ENCODE measurements around the gene SCARB1.

DNA sequence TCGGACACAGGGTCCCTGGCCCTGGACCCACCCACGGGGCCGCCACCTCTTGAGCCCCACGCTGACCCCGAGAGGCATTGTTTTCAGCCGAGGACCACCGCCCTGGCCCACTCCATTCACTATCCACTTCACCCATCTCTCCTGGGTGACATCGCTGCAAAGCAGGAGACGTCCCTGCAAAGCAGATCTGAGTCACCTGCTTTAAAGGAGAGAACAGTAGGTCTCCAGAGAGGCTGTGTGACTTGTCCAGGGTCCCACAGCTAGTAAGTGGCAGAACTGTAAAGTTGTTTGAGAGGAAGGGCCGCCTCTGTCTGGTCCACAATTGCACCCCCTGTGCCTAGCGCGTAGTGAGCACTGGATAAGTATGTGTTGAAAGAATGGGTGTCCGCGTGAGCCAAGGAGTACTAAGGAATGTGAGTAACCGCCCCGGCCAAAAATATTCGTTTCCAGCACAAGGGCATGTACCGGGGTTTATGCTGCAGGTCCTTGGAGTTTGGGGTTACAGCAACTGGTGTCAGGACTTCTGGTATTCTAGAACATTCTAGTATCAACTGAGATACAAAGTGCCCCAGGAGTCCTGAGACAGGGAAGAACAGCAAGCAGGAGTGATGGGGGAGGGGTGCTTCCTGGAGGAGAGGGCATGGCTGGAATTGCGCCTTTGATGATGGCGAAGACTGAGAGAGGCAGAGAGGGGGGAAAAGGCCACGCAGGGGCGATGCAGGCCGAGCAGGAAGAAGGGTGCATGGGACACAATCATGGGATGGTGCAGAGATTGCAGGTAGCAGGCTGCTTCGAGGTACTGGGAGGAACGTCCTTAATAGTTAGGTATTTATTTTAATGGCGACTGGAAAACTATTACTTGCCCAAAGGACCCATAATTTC lies 91.1 kb downstream of the SCARB1 start:
- TF ChIP-seq FOXK2 (conservative IDR thresholded peaks at IDR 0.05 in 1 of 2, IDR thresholded peaks at IDR 0.05 in 1 of 2; ENCODE audit: low read depth in 2 of 2) (no peak), E2F4 (CRISPR knock-in tag; IDR thresholded peaks at IDR 0.05; ENCODE audit: low read depth) (no peak), ADNP (tag; IDR thresholded peaks at IDR 0.05) (no peak), FOXM1 (IDR thresholded peaks at IDR 0.05; ENCODE audit: low read depth) (no peak), FOXM1 (CRISPR knock-in tag; IDR thresholded peaks at IDR 0.05; ENCODE audit: low read depth) (no peak), ETV5 (CRISPR knock-in tag; IDR thresholded peaks at IDR 0.05; ENCODE audit: low read depth) (no peak), EGR1 (conservative IDR thresholded peaks at IDR 0.05) (no peak), ZFX (CRISPR knock-in tag; IDR thresholded peaks at IDR 0.05) (no peak), NFXL1 (CRISPR knock-in tag; IDR thresholded peaks at IDR 0.05) (no peak)
- TF ChIP-seq, protein P1, sequence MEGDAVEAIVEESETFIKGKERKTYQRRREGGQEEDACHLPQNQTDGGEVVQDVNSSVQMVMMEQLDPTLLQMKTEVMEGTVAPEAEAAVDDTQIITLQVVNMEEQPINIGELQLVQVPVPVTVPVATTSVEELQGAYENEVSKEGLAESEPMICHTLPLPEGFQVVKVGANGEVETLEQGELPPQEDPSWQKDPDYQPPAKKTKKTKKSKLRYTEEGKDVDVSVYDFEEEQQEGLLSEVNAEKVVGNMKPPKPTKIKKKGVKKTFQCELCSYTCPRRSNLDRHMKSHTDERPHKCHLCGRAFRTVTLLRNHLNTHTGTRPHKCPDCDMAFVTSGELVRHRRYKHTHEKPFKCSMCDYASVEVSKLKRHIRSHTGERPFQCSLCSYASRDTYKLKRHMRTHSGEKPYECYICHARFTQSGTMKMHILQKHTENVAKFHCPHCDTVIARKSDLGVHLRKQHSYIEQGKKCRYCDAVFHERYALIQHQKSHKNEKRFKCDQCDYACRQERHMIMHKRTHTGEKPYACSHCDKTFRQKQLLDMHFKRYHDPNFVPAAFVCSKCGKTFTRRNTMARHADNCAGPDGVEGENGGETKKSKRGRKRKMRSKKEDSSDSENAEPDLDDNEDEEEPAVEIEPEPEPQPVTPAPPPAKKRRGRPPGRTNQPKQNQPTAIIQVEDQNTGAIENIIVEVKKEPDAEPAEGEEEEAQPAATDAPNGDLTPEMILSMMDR (IDR thresholded peaks at IDR 0.05 in 2 of 3, conservative IDR thresholded peaks at IDR 0.05 in 1 of 3; ENCODE audit: insufficient read depth in 2 of 3, low read depth in 1 of 3, low read length in 3 of 3) = no peak
